ENCODE results near the gene IL12RB2. TPM values are rescaled to one million over a fixed set of nuclear protein-coding genes. Genes with fewer than 3 reads are reported as not detected.

The IL12RB2 gene
- total and polyA plus RNA-seq, 5 donors, result 0.05 to 0.33 (median 0.23) TPM

- ATAC-seq, result no peak
- intact Hi-C loops (cut with DNase I), result no loop called here
- no peak overlapping the region for H3K27ac ChIP-seq (ENCODE audit: low read length)
These were observed 113.3 kb downstream of the IL12RB2 start for GRCh38 chr1:67420835-67421492.

GRCh38 chr1:67427465-67427864 lies 119.8 kb downstream of the IL12RB2 start:
- no peaks in the 10 kb centered on the region for H3K4me1 ChIP-seq (ENCODE audit: control insufficient read depth, insufficient read depth, low read length)
- no peak overlapping the region for H3K27ac ChIP-seq (ENCODE audit: low read length)
- DNase-seq (no peak), ATAC-seq (no peak)
- no peaks in the 10 kb centered on the region for H3K9me3 ChIP-seq (ENCODE audit: control insufficient read depth, low read length)
- intact Hi-C loops (cut with DNase I), result loop anchor here in 1 of 4 donors (5.0 kb wide), 1 partner anchor 255 kb away; no protein-coding TSS in a partner anchor
- peak overlapping the region; percentile 58 for H3K4me3 ChIP-seq (ENCODE audit: low read length)
- H3K27me3 ChIP-seq (ENCODE audit: control insufficient read depth, insufficient read depth), result no peaks in the 10 kb centered on the region
- WGBS, result 8% methylated on average over 2 of the region's 2 CpGs

More at GRCh38 chr1:67420835-67421492, 113.3 kb downstream of the IL12RB2 start:
- H3K4me3 ChIP-seq (ENCODE audit: low read length), result no peak overlapping the region
- H3K9me3 ChIP-seq (ENCODE audit: control insufficient read depth, low read length), result no peaks in the 10 kb centered on the region
- H3K27me3 ChIP-seq (ENCODE audit: control insufficient read depth, insufficient read depth), result no peaks in the 10 kb centered on the region
- DNase-seq, result no peak
- peaks cover 2% of the 10 kb centered on the region for H3K4me1 ChIP-seq (ENCODE audit: control insufficient read depth, insufficient read depth, low read length)

- ATAC-seq, result no peak
- no peak for DNase-seq
- Histone ChIP-seq H3K4me1 (ENCODE audit: control insufficient read depth, insufficient read depth, low read length) (no peaks in the 10 kb centered on the region), H3K27me3 (ENCODE audit: control insufficient read depth, insufficient read depth) (no peaks in the 10 kb centered on the region), H3K27ac (ENCODE audit: low read length) (no peak overlapping the region), H3K4me3 (ENCODE audit: low read length) (peak overlapping the region; percentile 58), H3K9me3 (ENCODE audit: control insufficient read depth, low read length) (no peaks in the 10 kb centered on the region)
- intact Hi-C loops (cut with DNase I), result loop anchor here in 1 of 4 donors (5.0 kb wide), 1 partner anchor 254 kb away; no protein-coding TSS in a partner anchor
- WGBS, result 2% methylated on average over 3 of the region's 3 CpGs
These were observed 120.3 kb downstream of the IL12RB2 start for GRCh38 chr1:67427947-67428346.

GRCh38 chr1:67429011-67429527 lies 121.4 kb downstream of the IL12RB2 start:
- Histone ChIP-seq H3K27ac (ENCODE audit: low read length) (no peak overlapping the region), H3K9me3 (ENCODE audit: control insufficient read depth, low read length) (no peaks in the 10 kb centered on the region), H3K4me3 (ENCODE audit: low read length) (peak overlapping the region; percentile 58), H3K4me1 (ENCODE audit: control insufficient read depth, insufficient read depth, low read length) (no peaks in the 10 kb centered on the region), H3K27me3 (ENCODE audit: control insufficient read depth, insufficient read depth) (no peaks in the 10 kb centered on the region)
- ATAC-seq, result no peak
- intact Hi-C loops (cut with DNase I), result loop anchor here in 1 of 4 donors (5.0 kb wide), 1 partner anchor 253 kb away; no protein-coding TSS in a partner anchor
- under 1% methylated on average over 25 of the region's 25 CpGs for WGBS
- DNase-seq, result no peak

GRCh38 chr1:67429528-67430357 lies 122.1 kb downstream of the IL12RB2 start:
- DNase-seq, result peak; percentile 36 to 67 (median 67)
- Histone ChIP-seq H3K27me3 (ENCODE audit: control insufficient read depth, insufficient read depth) (no peaks in the 10 kb centered on the region), H3K4me3 (ENCODE audit: low read length) (peak overlapping the region; percentile 58), H3K9me3 (ENCODE audit: control insufficient read depth, low read length) (no peaks in the 10 kb centered on the region), H3K27ac (ENCODE audit: low read length) (peak overlapping the region; percentile 4), H3K4me1 (ENCODE audit: control insufficient read depth, insufficient read depth, low read length) (no peaks in the 10 kb centered on the region)
- under 1% methylated on average over 69 of the region's 69 CpGs for WGBS
- peak; percentile 30 to 42 for ATAC-seq
- intact Hi-C loops (cut with DNase I), result loop anchor here in 1 of 4 donors (5.0 kb wide), 1 partner anchor 253 kb away; no protein-coding TSS in a partner anchor

- ATAC-seq, result peak; percentile 99
- no peaks in the 10 kb centered on the region for H3K27me3 ChIP-seq (ENCODE audit: control insufficient read depth, insufficient read depth)
- peak within 1 kb of the TSS; percentile 58 for H3K4me3 ChIP-seq (ENCODE audit: low read length)
- H3K27ac ChIP-seq (ENCODE audit: low read length), result peak within 1 kb of the TSS; percentile 88
- intact Hi-C loops (cut with DNase I), result no loop called here
- WGBS, result under 1% methylated on average over 62 of the region's 62 CpGs
- H3K4me1 ChIP-seq (ENCODE audit: control insufficient read depth, insufficient read depth, low read length), result no peaks in the 10 kb centered on the region
- no peaks in the 10 kb centered on the region for H3K9me3 ChIP-seq (ENCODE audit: control insufficient read depth, low read length)
- peak; percentile 97 to 99 (median 98) for DNase-seq
These were observed 122.9 kb downstream of the IL12RB2 start, which contains the start of gene SERBP1 for GRCh38 chr1:67430358-67431155. Gene SERBP1 (minus strand): TSS chr1:67430402. CDS start chr1:67430300, 102 bp downstream.

GRCh38 chr1:67431156-67431765 lies 123.6 kb downstream of the IL12RB2 start:
- no peaks in the 10 kb centered on the region for H3K9me3 ChIP-seq (ENCODE audit: control insufficient read depth, low read length)
- H3K27me3 ChIP-seq (ENCODE audit: control insufficient read depth, insufficient read depth), result no peaks in the 10 kb centered on the region
- intact Hi-C loops (cut with DNase I), result no loop called here
- 21% methylated on average over 12 of the region's 12 CpGs for WGBS
- H3K4me3 ChIP-seq (ENCODE audit: low read length), result peak overlapping the region; percentile 58
- no peak for DNase-seq
- peak overlapping the region; percentile 88 for H3K27ac ChIP-seq (ENCODE audit: low read length)
- no peaks in the 10 kb centered on the region for H3K4me1 ChIP-seq (ENCODE audit: control insufficient read depth, insufficient read depth, low read length)
- ATAC-seq, result no peak

GRCh38 chr1:67431869-67432578 lies 124.4 kb downstream of the IL12RB2 start:
- Histone ChIP-seq H3K4me1 (ENCODE audit: control insufficient read depth, insufficient read depth, low read length) (no peaks in the 10 kb centered on the region), H3K27ac (ENCODE audit: low read length) (no peak overlapping the region), H3K27me3 (ENCODE audit: control insufficient read depth, insufficient read depth) (no peaks in the 10 kb centered on the region), H3K9me3 (ENCODE audit: control insufficient read depth, low read length) (no peaks in the 10 kb centered on the region), H3K4me3 (ENCODE audit: low read length) (no peak overlapping the region)
- 57% methylated on average over 8 of the region's 8 CpGs for WGBS
- intact Hi-C loops (cut with DNase I), result no loop called here
- DNase-seq, result no peak
- ATAC-seq, result no peak

- no peak for ATAC-seq
These were observed 125.1 kb downstream of the IL12RB2 start for GRCh38 chr1:67432745-67433144.

GRCh38 chr1:67433837-67434236 lies 126.2 kb downstream of the IL12RB2 start:
- 52% methylated on average over 2 of the region's 2 CpGs for WGBS
- intact Hi-C loops (cut with DNase I), result no loop called here
- Histone ChIP-seq H3K4me3 (ENCODE audit: low read length) (no peak overlapping the region), H3K9me3 (ENCODE audit: control insufficient read depth, low read length) (no peaks in the 10 kb centered on the region), H3K4me1 (ENCODE audit: control insufficient read depth, insufficient read depth, low read length) (no peaks in the 10 kb centered on the region), H3K27ac (ENCODE audit: low read length) (no peak overlapping the region), H3K27me3 (ENCODE audit: control insufficient read depth, insufficient read depth) (no peaks in the 10 kb centered on the region)
- ATAC-seq (no peak), DNase-seq (no peak)

More at GRCh38 chr1:67432745-67433144, 125.1 kb downstream of the IL12RB2 start:
- Histone ChIP-seq H3K27ac (ENCODE audit: low read length) (no peak overlapping the region), H3K4me1 (ENCODE audit: control insufficient read depth, insufficient read depth, low read length) (no peaks in the 10 kb centered on the region), H3K9me3 (ENCODE audit: control insufficient read depth, low read length) (no peaks in the 10 kb centered on the region), H3K27me3 (ENCODE audit: control insufficient read depth, insufficient read depth) (no peaks in the 10 kb centered on the region), H3K4me3 (ENCODE audit: low read length) (no peak overlapping the region)
- no peak for DNase-seq
- WGBS, result 71% methylated on average over 1 of the region's 1 CpG
- intact Hi-C loops (cut with DNase I), result no loop called here

Data from right cardiac atrium (tissue), 5 donors.